Activated T-cell treated with anti-CD3 and anti-CD28 coated beads, Interleukin-2, amount 50 U/mL, for 4 hours (primary cell): ENCODE measurements around the gene PLEKHA5. TPM values are rescaled to one million over a fixed set of nuclear protein-coding genes. Genes with fewer than 3 reads are reported as not detected.

Source experiments
- ATAC-seq, 2 donors: fragments of 200-7000 bp; cut with Tn5 transposase; one replicate each; pipeline ENCODE4 v1.10.0; 2021
- DNase-seq: peaks from one replicate; pipeline ENCODE4 v3.0.0-alpha.2; 2020
- H3K27me3 Mint-ChIP-seq: one replicate; pipeline ENCODE4 v1.8.0; 2021; ENCODE audit warnings: low read depth, mixed read lengths
- H3K36me3 Mint-ChIP-seq: one replicate; pipeline ENCODE4 v1.8.0; 2022; ENCODE audit warnings: mixed read lengths; ENCODE audit not compliant: insufficient read depth
- H3K4me1 Mint-ChIP-seq: one replicate; pipeline ENCODE4 v1.8.0; 2021; ENCODE audit warnings: low read depth, mixed read lengths
- H3K4me3 Mint-ChIP-seq: one replicate; pipeline ENCODE4 v1.8.0; 2021; ENCODE audit warnings: mild to moderate bottlenecking, moderate library complexity, mixed read lengths
- H3K9me3 Mint-ChIP-seq: one replicate; pipeline ENCODE4 v1.8.0; 2021; ENCODE audit warnings: mixed read lengths
- total RNA-seq, 3 donors: library from RNA; stranded (reverse); gene quantifications; one replicate each; pipeline ENCODE4 v1.2.1, GENCODE V29; 2021

The PLEKHA5 gene
- total RNA-seq, 3 donors from 2014 or later: 0.66 to 2.9 (median 2.0) TPM

GRCh38 chr12:19139615-19140194 lies 10.2 kb downstream of the PLEKHA5 start:
- DNase-seq: no peak
- H3K4me3 Mint-ChIP-seq: no peak overlapping the region
- no peak for ATAC-seq
- H3K4me1 Mint-ChIP-seq: no peaks in the 10 kb centered on the region
- no peaks in the 10 kb centered on the region for H3K36me3 Mint-ChIP-seq
- no peaks in the 10 kb centered on the region for H3K9me3 Mint-ChIP-seq
- H3K27me3 Mint-ChIP-seq: no peaks in the 10 kb centered on the region

- Mint-ChIP-seq H3K9me3 (no peaks in the 10 kb centered on the region), H3K4me1 (no peaks in the 10 kb centered on the region), H3K4me3 (no peak overlapping the region), H3K36me3 (no peaks in the 10 kb centered on the region), H3K27me3 (no peaks in the 10 kb centered on the region)
- ATAC-seq (no peak), DNase-seq (no peak)
Observed at GRCh38 chr12:19140381-19141236, 11.1 kb downstream of the PLEKHA5 start.

GRCh38 chr12:19142499-19142898 lies 13.0 kb downstream of the PLEKHA5 start:
- Mint-ChIP-seq H3K9me3 (no peaks in the 10 kb centered on the region), H3K27me3 (no peaks in the 10 kb centered on the region), H3K36me3 (no peaks in the 10 kb centered on the region), H3K4me1 (no peaks in the 10 kb centered on the region), H3K4me3 (no peak overlapping the region)
- no peak for DNase-seq
- ATAC-seq: no peak

- DNase-seq (no peak), ATAC-seq (no peak)
- Mint-ChIP-seq H3K4me1 (no peaks in the 10 kb centered on the region), H3K4me3 (no peak overlapping the region), H3K36me3 (no peaks in the 10 kb centered on the region), H3K27me3 (no peaks in the 10 kb centered on the region), H3K9me3 (no peaks in the 10 kb centered on the region)
Observed at GRCh38 chr12:19144287-19144686, 14.8 kb downstream of the PLEKHA5 start.

- DNase-seq: no peak
- no peak for ATAC-seq
- Mint-ChIP-seq H3K27me3 (no peaks in the 10 kb centered on the region), H3K9me3 (no peaks in the 10 kb centered on the region), H3K4me3 (no peak overlapping the region), H3K36me3 (no peaks in the 10 kb centered on the region), H3K4me1 (no peaks in the 10 kb centered on the region)
Observed at GRCh38 chr12:19144985-19145384, 15.5 kb downstream of the PLEKHA5 start.

- H3K4me1 Mint-ChIP-seq: no peaks in the 10 kb centered on the region
- H3K27me3 Mint-ChIP-seq: no peaks in the 10 kb centered on the region
- H3K9me3 Mint-ChIP-seq: no peaks in the 10 kb centered on the region
- ATAC-seq (no peak), DNase-seq (no peak)
- no peaks in the 10 kb centered on the region for H3K36me3 Mint-ChIP-seq
- no peak overlapping the region for H3K4me3 Mint-ChIP-seq
Observed at GRCh38 chr12:19148860-19149259, 19.3 kb downstream of the PLEKHA5 start.

GRCh38 chr12:19150273-19150900 lies 20.9 kb downstream of the PLEKHA5 start:
- ATAC-seq (no peak), DNase-seq (no peak)
- Mint-ChIP-seq H3K27me3 (no peaks in the 10 kb centered on the region), H3K4me1 (no peaks in the 10 kb centered on the region), H3K36me3 (no peaks in the 10 kb centered on the region), H3K4me3 (no peak overlapping the region), H3K9me3 (no peaks in the 10 kb centered on the region)

GRCh38 chr12:19151298-19151697 lies 21.8 kb downstream of the PLEKHA5 start:
- no peaks in the 10 kb centered on the region for H3K4me1 Mint-ChIP-seq
- ATAC-seq (no peak), DNase-seq (no peak)
- H3K27me3 Mint-ChIP-seq: no peaks in the 10 kb centered on the region
- H3K36me3 Mint-ChIP-seq: no peaks in the 10 kb centered on the region
- no peak overlapping the region for H3K4me3 Mint-ChIP-seq
- no peaks in the 10 kb centered on the region for H3K9me3 Mint-ChIP-seq

- DNase-seq (no peak), ATAC-seq (no peak)
- no peaks in the 10 kb centered on the region for H3K4me1 Mint-ChIP-seq
- H3K4me3 Mint-ChIP-seq: no peak overlapping the region
- no peaks in the 10 kb centered on the region for H3K27me3 Mint-ChIP-seq
- no peaks in the 10 kb centered on the region for H3K9me3 Mint-ChIP-seq
- no peaks in the 10 kb centered on the region for H3K36me3 Mint-ChIP-seq
Observed at GRCh38 chr12:19153396-19153795, 23.9 kb downstream of the PLEKHA5 start.

- Mint-ChIP-seq H3K4me3 (no peak overlapping the region), H3K9me3 (no peaks in the 10 kb centered on the region), H3K27me3 (no peaks in the 10 kb centered on the region), H3K4me1 (no peaks in the 10 kb centered on the region), H3K36me3 (no peaks in the 10 kb centered on the region)
- ATAC-seq (no peak), DNase-seq (no peak)
Observed at GRCh38 chr12:19154686-19155085, 25.2 kb downstream of the PLEKHA5 start.

- Mint-ChIP-seq H3K4me1 (no peaks in the 10 kb centered on the region), H3K27me3 (no peaks in the 10 kb centered on the region), H3K4me3 (no peak overlapping the region), H3K36me3 (no peaks in the 10 kb centered on the region), H3K9me3 (no peaks in the 10 kb centered on the region)
- no peak for ATAC-seq
- DNase-seq: no peak
Observed at GRCh38 chr12:19155981-19156734, 26.6 kb downstream of the PLEKHA5 start.

- no peaks in the 10 kb centered on the region for H3K4me1 Mint-ChIP-seq
Observed at GRCh38 chr12:19158923-19159322, 29.4 kb downstream of the PLEKHA5 start.

GRCh38 chr12:19161216-19161615 lies 31.7 kb downstream of the PLEKHA5 start:
- Mint-ChIP-seq H3K4me3 (no peak overlapping the region), H3K36me3 (no peaks in the 10 kb centered on the region), H3K9me3 (no peaks in the 10 kb centered on the region), H3K27me3 (no peaks in the 10 kb centered on the region), H3K4me1 (no peaks in the 10 kb centered on the region)
- no peak for DNase-seq
- no peak for ATAC-seq

More at GRCh38 chr12:19158923-19159322, 29.4 kb downstream of the PLEKHA5 start:
- no peak overlapping the region for H3K4me3 Mint-ChIP-seq
- H3K36me3 Mint-ChIP-seq: no peaks in the 10 kb centered on the region
- H3K27me3 Mint-ChIP-seq: no peaks in the 10 kb centered on the region
- H3K9me3 Mint-ChIP-seq: no peaks in the 10 kb centered on the region
- ATAC-seq (no peak), DNase-seq (no peak)

GRCh38 chr12:19165451-19165850 lies 35.9 kb downstream of the PLEKHA5 start:
- H3K36me3 Mint-ChIP-seq: no peaks in the 10 kb centered on the region
- DNase-seq (no peak), ATAC-seq (no peak)
- peaks cover 2% of the 10 kb centered on the region for H3K4me1 Mint-ChIP-seq
- no peaks in the 10 kb centered on the region for H3K27me3 Mint-ChIP-seq
- no peaks in the 10 kb centered on the region for H3K9me3 Mint-ChIP-seq
- no peak overlapping the region for H3K4me3 Mint-ChIP-seq
